Activated CD4-positive, alpha-beta T cell treated with anti-CD3 and anti-CD28 coated beads, Interleukin-2, Interleukin-6, amounts not matched to agents 100 ng/mL and 50 ng/mL, durations not matched to agents 16 hours and 8 hours (primary cell): ENCODE results near the gene PBRM1.
"Not testable (repeated sequence)": the region's sequence is repeated elsewhere in the genome, so short reads cannot be mapped to it uniquely, and the experiment has no call there.

Experiments
- DNase-seq: peaks from one replicate; pipeline ENCODE4 v3.0.0-alpha.2; 2020

Gene PBRM1

GRCh38 chr3:52533623-52534280 is 152.0 kb downstream of the PBRM1 start, which contains the start of gene NT5DC2:
Gene NT5DC2 (minus strand): TSS chr3:52533857. CDS start chr3:52533737, 120 bp downstream.
- peak; percentile 83 for DNase-seq

- peak; percentile 23 for DNase-seq
These were observed 152.7 kb downstream of the PBRM1 start for GRCh38 chr3:52532838-52533622.

- DNase-seq: peak; percentile 36
These were observed 153.2 kb downstream of the PBRM1 start for GRCh38 chr3:52532517-52532837.

DNA sequence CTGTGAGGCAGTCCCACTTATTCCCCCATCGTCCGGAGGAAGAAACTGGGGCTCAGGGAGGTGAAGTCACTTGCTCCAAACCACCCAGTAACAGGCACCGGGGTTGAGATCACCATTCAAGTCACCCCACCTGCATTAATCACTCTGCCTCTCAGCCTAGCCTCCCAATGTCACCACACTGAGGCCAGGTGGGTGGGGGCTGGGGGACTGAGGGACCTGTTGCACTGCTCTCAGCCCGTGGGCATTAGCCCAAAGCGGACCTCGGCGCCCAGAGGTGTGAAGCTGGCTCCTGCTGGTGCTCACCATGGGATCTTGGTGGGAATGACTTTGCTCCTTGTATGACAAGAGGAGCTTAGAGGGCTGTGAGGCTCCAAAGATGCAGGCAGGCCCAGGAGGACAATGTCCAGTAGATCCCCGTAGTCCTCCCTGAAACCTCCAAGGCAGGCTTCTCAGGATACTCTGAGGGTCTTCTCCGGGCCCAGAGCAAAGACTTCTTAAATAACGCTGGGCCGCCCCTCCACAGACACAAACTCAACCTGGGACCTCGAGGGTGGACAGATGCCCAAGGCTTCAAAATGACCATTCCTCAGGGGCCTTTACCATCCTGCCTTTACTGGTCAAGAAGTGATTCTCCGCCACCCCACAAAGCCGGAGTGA is 153.7 kb downstream of the PBRM1 start:
- no peak for DNase-seq

DNA sequence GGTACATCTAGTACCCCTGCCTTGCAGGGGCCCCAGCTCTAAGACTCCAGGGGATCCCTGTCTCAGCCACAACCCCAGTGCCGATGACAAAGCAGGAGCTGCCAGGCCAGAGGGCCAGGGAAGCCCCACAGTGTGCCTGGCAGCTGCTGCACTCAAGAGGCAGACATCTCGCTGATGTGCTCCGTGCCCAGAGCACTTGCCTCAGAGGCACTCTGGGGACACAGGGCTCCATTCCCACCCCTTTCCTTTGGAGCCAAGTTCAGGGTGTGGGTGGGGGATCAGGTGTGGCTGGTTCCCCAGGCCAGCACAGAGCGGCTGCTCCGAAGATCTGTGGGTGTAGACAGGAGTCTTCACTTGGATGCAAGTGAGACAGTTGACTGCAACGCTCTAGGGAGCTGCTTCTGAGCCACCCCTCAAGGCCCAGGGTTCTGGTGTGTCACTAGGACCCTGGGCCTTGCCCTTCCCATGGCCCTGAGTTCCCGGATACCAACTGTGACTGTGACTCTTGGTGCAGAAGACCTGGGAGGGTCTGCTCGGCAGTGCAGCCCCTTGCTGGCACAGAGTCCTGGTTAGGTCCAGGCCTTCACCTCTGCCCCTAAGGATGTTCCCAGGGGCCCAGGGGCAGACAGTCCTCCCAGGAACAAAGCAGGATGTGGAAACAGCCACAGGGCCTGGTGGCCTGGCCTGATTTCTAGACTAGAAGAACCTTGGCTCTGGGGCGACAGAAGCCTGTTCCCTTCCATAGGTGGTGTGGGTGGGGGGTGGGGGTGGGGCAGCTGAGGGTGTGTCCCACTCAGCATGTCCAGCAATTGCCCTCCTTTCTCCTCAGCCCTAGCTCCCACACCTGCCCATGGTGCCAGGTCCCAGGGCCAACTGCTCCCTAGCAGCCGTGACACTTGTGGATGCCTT is 154.5 kb downstream of the PBRM1 start:
- DNase-seq: no peak

DNA sequence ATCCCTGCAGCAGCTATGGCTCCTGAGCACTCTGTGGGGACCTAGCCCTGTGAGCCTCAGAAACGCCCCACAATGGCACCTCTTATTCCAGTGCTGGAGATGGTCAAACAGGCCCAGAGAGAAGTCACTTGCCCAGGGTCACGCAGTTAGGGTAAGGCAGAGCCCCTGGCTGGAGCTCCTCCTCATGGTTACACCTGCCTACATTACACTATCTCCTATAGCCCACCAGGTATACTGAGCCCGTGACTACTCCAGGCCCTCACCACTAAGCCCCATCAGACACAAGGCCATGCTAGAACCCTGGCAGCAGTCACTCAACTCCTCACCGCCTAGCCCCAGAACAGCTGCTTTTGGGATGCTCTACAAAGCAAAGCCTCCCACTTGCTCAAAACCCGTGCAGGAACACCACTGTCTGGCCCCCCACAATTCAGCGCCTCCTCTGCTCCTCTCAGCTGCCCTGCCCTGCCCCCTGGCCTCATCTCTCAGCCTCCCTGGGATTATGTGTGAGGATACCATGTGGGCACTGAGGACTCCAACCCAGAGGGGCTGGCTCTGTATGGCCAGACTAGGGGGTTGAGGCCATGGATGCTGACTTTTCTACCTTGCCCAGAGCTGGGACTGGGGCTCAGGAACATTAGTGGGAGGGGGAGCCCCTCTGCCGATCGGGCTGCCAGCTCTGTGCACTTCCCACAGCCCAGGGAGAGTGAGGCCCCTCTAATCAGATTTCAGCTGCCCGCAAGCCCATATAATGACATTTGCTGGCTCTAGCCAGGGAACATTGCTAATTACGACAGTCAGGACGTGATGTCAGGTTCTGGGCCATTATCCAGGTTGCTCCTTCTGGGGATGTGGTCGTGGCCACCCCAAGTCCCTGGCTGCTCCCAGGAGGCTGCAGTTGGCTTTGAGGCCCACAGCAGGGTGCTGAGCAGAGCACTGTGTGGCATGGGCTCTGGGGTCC is 156.1 kb downstream of the PBRM1 start:
- no peak for DNase-seq

GRCh38 chr3:52528586-52529375 is 156.9 kb downstream of the PBRM1 start:
- DNase-seq: no peak

GRCh38 chr3:52527732-52528585 is 157.8 kb downstream of the PBRM1 start:
- DNase-seq: no peak

DNA sequence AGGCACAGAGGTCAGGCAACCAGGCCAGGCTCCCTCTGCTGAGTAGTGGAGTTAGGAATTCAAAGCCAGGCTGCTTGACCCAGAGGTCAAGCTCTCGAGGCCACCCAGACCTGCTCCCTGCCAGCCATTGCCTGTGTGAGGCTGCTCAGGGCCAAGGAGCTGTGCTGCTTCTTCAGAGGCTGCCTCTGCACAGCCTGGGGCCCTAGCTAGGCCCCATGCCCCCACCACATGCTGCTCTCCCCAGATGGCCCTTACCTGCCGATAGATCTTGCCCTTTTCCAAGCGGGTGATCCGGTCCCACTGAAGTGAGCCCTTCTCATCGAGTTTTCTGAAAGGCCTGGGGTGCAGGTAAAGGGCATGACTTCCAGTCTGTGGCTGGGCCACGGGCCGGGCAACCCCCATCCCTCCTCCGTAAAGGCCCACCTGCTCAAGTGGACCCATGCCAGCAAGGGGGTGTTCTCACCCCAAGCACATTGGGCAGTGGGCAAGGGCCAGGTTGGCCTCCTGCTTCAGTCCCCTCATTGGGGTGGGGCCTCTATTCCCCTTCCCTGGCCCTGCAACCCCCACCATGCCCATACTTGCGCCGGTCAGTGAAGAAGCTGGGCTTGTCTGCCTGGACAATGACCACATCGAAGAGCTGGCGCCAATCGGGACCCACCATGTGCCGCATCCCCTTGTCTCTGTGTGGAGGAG is 158.5 kb downstream of the PBRM1 start:
- DNase-seq: no peak

DNA sequence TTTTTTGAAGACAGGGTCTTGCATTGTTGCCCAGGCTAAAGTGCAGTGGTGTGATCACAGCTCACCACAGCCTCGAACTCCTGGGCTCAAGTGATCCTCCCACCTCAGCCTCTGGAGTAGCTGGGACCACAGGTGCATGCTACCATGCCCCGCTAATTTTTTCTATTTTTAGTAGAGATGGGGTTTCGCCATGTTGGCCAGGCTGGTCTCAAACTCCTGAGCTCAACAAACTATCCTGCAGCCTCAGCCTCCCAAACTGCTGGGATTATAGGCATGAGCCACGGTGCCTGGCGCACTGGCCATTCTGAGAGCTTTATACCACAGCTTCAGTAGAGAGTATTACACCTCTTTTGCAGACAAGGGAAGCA is 159.1 kb downstream of the PBRM1 start:
- not testable (repeated sequence) for DNase-seq

DNA sequence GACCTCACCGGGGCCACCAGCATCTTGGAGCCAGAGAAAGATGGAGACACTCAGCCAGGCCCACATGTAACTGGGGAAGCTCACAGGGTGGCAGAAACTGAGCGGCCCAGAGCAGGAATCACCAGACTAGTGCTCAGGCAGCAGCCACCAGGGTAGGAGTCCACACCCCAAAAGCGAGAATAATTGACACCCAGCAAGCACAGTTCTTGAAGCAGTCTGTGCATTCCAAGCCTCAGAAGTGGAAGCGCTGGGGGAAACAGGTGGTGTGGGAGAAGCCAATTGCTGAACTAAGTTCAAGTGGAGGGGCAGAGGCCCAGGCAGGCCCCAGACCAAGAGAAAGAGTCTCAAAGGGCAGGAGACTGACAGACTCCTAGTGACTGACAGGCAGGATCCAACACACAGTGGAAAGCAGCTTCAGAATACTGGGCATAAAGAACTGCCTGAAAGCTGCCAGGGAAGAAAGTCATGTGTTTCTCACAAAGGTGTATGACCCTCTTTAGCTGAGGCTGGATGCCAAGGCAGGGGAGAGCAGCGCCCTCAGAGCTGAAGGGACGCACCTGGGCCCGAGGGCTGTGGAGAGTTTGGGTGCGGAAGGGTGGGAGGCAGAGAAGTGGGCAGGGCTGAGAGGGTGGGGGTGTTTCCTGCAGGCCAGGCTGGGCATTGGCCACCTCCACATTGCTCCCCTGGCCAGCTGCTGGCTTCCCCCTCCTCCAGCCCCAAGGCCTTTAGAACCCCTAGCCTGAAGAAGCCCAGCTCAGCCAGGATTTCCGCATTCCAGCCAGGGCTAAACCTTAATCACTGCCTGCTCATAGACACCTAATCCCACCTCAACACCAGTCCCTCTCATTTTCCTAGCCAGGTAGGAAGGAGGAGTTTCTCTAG is 159.8 kb downstream of the PBRM1 start:
- no peak for DNase-seq

GRCh38 chr3:52524752-52525679 is 160.7 kb downstream of the PBRM1 start:
- no peak for DNase-seq

- no peak for DNase-seq
These were observed 161.4 kb downstream of the PBRM1 start for GRCh38 chr3:52524258-52524751.

- DNase-seq: no peak
These were observed 162.1 kb downstream of the PBRM1 start for GRCh38 chr3:52523386-52524257.

- no peak for DNase-seq
These were observed 163.0 kb downstream of the PBRM1 start for GRCh38 chr3:52522651-52523251.
